Stimulated activated CD4-positive, alpha-beta T cell treated with anti-CD3 and anti-CD28 coated beads, Interleukin-12 subunit alpha, Interleukin-12 subunit beta, amount 100 ng/mL, for 24 hours (primary cell): Measurements from ENCODE around the gene DHX29.

Experiments
- DNase-seq, 2 experiments: peaks; one replicate each; pipeline ENCODE4 v3.0.0-alpha.2; 2020; ENCODE audit warnings: low read depth in 2 of 2

The DHX29 gene

GRCh38 chr5:55316837-55317236 lies 9.3 kb upstream of the DHX29 start:
- DNase-seq = no peak

- no peak for DNase-seq
Observed at GRCh38 chr5:55316289-55316688, 8.8 kb upstream of the DHX29 start.

GRCh38 chr5:55313870-55314617 lies 6.5 kb upstream of the DHX29 start:
- DNase-seq = no peak

DNA sequence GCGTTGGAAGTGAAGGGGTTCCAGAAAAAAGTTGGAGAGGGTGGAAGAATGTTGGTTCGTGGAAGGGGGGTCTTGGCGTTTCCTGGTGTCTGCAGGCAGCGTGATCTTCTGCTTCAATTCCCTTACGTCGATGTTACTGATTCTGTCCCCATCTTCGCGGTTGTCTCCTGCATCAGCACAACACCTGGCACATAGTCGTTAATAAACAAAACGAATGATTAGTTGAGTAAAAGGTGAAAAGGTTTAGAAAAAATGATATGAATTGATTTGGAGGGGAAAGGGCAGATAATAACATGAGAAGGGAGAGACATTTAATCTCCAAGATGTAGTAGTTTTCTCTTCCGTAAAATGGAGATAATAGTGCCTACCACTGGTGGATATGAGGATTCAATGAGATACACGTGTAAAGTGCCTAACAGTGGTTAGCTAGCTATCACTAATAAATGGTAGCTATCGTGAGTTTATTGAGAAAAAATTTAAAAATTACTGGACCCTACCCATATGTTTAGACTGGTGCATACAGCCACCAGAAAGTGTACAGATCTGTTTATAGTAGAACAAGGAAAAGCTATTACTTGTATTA lies 851 bp upstream of the DHX29 start:
- peak in 1 of 2 experiments; percentile 4 for DNase-seq

GRCh38 chr5:55306641-55307382 lies 682 bp downstream of the DHX29 start:
- DNase-seq = no peak

GRCh38 chr5:55305345-55305744 lies 2.1 kb downstream of the DHX29 start:
- DNase-seq = no peak

GRCh38 chr5:55304584-55304983 lies 2.9 kb downstream of the DHX29 start:
- DNase-seq = no peak

DNA sequence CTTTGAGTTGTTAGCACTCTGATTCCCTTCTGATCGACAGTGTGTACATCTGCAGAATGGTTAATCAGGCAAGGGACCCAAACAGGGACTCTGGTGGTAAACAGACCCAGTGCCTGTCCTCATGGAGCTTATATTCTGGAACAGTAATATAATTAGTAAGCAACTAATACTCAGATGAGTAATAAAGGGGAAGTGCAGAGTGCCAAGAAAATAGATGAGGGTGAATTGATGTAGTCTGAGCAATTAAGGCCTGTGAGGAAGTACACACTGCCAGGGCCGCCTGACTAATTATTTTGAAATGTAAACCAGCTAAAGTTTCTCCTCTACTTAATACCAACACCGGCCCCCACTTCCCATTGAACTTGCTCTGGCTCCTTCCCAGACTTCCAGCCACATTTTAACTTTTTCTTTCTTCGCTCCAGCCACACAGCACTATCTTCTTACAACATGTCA lies 4.2 kb downstream of the DHX29 start:
- no peak for DNase-seq

GRCh38 chr5:55300890-55301289 lies 6.6 kb downstream of the DHX29 start:
- no peak for DNase-seq

GRCh38 chr5:55294935-55295334 lies 12.6 kb downstream of the DHX29 start:
- no peak for DNase-seq

GRCh38 chr5:55290991-55291390 lies 16.5 kb downstream of the DHX29 start:
- no peak for DNase-seq

- DNase-seq = no peak
Observed at GRCh38 chr5:55289808-55290207, 17.7 kb downstream of the DHX29 start.

DNA sequence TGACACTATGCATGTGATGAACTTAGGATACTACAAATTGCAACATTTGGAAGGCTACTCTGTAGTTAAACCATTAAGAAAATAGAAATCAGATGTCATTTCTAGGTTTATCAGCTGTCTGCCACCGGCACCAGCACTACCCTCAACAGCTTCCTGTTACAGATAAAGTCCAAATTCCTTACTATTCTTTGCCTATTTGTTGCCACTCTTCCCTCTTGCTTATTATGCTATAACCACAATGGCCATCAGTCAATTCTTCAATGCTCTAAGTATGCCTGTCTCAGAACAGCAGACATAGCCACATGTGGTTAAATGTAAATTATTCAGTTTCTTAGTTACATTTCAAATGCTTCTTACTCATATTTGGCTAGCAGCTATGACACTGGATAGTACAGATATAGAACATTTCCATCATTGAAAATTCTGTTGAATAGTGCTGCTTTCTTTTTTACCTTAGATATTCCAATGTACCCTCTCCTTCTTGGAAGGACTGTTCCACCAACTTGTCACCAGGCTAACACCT lies 21.0 kb downstream of the DHX29 start:
- DNase-seq = no peak

DNA sequence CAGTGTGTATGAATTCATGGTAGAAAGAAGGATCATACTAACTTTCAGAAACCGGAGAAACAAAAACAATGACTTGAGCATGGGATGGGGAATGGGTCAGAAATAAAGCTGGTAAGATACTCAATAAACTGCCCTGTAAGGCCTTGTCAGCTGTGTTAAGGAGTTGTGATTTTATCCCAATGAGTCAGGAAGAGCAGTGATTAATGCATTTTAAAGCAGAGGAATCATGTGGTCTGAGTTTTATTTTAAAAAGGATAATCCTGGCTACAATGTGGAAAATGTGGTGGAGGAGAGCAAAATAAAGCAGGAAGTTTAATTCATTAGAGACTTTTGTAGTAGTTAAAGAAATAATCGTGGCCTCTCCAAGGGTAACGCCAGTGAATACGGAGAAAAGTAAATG lies 28.7 kb downstream of the DHX29 start:
- DNase-seq = no peak

DNA sequence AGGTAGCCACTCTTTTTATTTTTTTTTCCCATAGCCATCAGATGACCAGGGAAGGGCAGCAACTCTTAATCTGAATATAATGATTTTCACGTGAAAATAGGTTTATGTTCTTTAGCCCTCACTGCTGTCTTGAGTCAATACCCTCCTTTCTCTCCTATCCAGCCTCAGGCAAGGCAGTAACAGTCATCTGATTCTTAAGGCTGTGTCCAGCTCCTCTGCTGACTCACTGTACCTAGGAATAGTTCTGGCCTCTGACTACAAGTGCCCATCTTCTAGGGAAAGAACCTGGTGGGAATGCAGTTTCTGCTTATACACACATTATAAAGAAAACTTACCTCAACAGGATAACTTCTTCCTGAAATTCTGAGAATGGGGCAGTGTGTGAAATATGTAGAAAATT lies 30.7 kb downstream of the DHX29 start:
- DNase-seq = no peak

GRCh38 chr5:55258339-55258738 lies 49.2 kb downstream of the DHX29 start:
- DNase-seq = no peak

GRCh38 chr5:55254802-55255201 lies 52.7 kb downstream of the DHX29 start:
- no peak for DNase-seq

GRCh38 chr5:55250064-55250463 lies 57.4 kb downstream of the DHX29 start:
- DNase-seq = no peak

- DNase-seq = no peak
Observed at GRCh38 chr5:55241746-55242145, 65.7 kb downstream of the DHX29 start.

DNA sequence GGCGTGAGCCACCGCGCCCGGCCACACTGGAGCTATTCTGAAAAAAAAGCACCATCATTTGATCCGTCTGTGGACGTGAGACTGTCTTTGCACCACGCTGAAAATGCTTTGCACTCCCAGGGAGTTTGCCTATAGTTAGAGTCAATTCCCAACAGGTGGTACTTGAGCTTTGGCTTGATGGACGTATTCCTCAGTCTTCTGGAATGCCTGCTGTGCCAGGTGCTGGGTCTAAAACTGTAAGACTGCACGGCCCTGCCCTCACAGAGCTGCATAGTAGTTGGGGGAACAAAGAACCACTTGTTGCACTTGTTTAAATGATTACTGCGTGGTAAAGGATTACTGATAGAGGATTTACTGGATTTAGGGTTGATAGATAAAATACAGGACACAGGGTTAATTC lies 70.7 kb downstream of the DHX29 start:
- DNase-seq = no peak

DNA sequence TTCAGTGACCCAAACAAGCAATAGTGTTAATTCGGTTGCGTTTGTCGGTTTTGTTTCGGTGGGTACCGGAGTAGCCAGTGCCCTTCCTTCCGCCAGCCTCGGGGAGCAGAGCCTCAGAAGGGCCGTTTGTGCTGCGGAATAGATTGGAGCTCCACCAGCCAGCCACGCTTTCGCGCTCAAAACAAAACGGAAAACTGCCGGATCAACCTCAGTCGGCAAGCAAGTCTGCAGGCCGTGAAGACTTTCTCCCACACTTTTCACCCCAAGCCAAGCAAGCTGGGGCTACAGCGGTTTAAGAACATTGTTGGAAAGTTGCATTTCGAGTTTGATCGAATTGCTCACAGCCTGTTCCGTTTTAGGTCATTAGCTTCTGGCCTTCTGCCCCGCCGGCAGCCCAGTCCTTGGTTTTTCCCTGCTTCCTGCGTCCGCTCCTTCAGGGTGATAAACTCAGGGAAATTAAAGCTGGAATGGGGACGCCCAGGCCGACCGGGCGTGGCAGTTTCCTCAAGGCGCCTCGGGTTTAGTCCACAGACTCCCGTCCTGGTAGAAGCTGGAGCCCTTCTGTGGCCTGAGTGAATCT lies 73.3 kb downstream of the DHX29 start:
- DNase-seq = no peak
